Nucleus accumbens (tissue), 56 donors: Measurements from ENCODE around the gene RPL10A.
A peak's percentile ranks its signal among the peaks of the same experiment; 100 is the strongest.
"Not testable (repeated sequence)": the region's sequence is repeated elsewhere in the genome, so short reads cannot be mapped to it uniquely, and the experiment has no call there.

Source experiments
- DNase-seq, 56 donors: peaks; one replicate each; lab custom pipeline; 2025; lab: John Stamatoyannopoulos, UW

Gene RPL10A

GRCh38 chr6:35468181-35468979 lies at the start of gene RPL10A:
TSS of gene RPL10A (plus strand) at chr6:35468401. CDS start at chr6:35468435, 34 bp downstream.
- peak; percentile 42 to 98 (median 92) for DNase-seq

- no peak for DNase-seq
These were observed 48.8 kb upstream of the RPL10A start for GRCh38 chr6:35419417-35419816.

GRCh38 chr6:35419961-35420360 lies 48.2 kb upstream of the RPL10A start:
- DNase-seq, result no peak

- DNase-seq, result no peak
These were observed 42.9 kb upstream of the RPL10A start for GRCh38 chr6:35425284-35425683.

- peak in 2 of 56 donors; percentile 16 to 29 for DNase-seq
These were observed 42.1 kb upstream of the RPL10A start for GRCh38 chr6:35426074-35426473.

- no peak for DNase-seq
These were observed 40.8 kb upstream of the RPL10A start for GRCh38 chr6:35427435-35427834.

GRCh38 chr6:35427851-35428321 lies 40.3 kb upstream of the RPL10A start:
- DNase-seq, result peak in 2 of 56 donors; percentile 4 to 6

- no peak for DNase-seq
These were observed 39.6 kb upstream of the RPL10A start for GRCh38 chr6:35428421-35429149.

GRCh38 chr6:35429463-35429862 lies 38.7 kb upstream of the RPL10A start:
- no peak for DNase-seq

- no peak for DNase-seq
These were observed 35.9 kb upstream of the RPL10A start for GRCh38 chr6:35432291-35432690.

- DNase-seq, result not testable (repeated sequence)
These were observed 35.5 kb upstream of the RPL10A start for GRCh38 chr6:35432702-35433101.

GRCh38 chr6:35435074-35435837 lies 32.9 kb upstream of the RPL10A start:
- no peak for DNase-seq

- no peak for DNase-seq
These were observed 31.9 kb upstream of the RPL10A start for GRCh38 chr6:35436071-35436857.

GRCh38 chr6:35438378-35439065 lies 29.7 kb upstream of the RPL10A start:
- not testable (repeated sequence) for DNase-seq

- DNase-seq, result no peak
These were observed 28.9 kb upstream of the RPL10A start for GRCh38 chr6:35439308-35439707.

- no peak for DNase-seq
These were observed 27.0 kb upstream of the RPL10A start for GRCh38 chr6:35441205-35441604.

- no peak for DNase-seq
These were observed 26.6 kb upstream of the RPL10A start for GRCh38 chr6:35441642-35442041.

GRCh38 chr6:35442693-35443092 lies 25.5 kb upstream of the RPL10A start:
- DNase-seq, result no peak

GRCh38 chr6:35443341-35444030 lies 24.7 kb upstream of the RPL10A start:
- no peak for DNase-seq
